NCI-H226 (cell line): ENCODE data around the gene TUT7.
A peak's percentile ranks its signal among the peaks of the same experiment; 100 is the strongest.
"Not testable (repeated sequence)": the region's sequence is repeated elsewhere in the genome, so short reads cannot be mapped to it uniquely, and the experiment has no call there.

Experiments used
- DNase-seq: peaks from one replicate; pipeline ENCODE4 v3.0.0-alpha.2; 2015

TUT7 gene

GRCh38 chr9:86354011-86354817 is at the start of gene TUT7:
TUT7 (minus strand) TSS chr9:86354410; CDS start chr9:86353199, 1,211 bp downstream.
- peak; percentile 95 for DNase-seq

- DNase-seq, result no peak
Observed at GRCh38 chr9:86402591-86402990, 48.4 kb upstream of the TUT7 start.

DNA sequence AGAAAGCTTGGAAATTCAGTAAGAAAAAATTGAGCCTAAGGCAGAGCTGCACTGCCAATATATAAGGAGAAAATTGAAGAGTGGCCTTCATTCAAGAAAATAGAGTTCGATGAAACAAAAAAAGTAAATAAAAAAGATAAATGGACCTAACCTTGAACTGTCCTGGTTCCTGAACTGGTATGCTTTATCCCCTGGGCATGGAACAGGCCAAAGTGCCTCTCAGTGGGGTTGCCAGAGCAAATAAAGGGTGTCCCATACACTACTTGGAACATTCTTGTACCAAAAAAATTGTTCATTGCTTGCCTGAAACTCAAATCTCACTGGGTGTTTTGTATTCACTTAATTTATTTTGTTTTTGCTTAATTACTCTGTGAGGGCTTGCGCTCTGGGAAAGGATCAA is 42.2 kb upstream of the TUT7 start:
- DNase-seq, result no peak

- DNase-seq, result not testable (repeated sequence)
Observed at GRCh38 chr9:86390184-86390583, 36.0 kb upstream of the TUT7 start.

- no peak for DNase-seq
Observed at GRCh38 chr9:86389628-86390027, 35.4 kb upstream of the TUT7 start.

DNA sequence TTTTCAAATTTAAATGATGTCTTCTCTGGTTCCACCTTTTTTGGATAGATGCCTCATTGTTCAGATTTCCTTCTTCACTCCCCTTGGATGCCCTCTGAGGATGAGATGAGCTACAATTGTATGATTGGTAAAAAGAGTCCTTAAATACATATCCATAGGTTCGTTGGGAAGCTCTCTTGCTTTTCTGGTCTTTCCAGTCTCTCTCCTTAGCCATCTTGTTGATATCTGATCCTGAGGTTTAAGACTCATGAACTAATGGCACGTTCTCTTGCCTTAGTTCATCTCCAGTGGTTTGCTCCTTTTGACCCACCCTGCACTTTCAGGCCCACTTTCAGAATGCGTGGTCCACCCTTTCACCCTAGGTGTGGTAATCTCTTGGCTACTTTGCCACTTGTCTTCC is 33.2 kb upstream of the TUT7 start:
- DNase-seq, result no peak

DNA sequence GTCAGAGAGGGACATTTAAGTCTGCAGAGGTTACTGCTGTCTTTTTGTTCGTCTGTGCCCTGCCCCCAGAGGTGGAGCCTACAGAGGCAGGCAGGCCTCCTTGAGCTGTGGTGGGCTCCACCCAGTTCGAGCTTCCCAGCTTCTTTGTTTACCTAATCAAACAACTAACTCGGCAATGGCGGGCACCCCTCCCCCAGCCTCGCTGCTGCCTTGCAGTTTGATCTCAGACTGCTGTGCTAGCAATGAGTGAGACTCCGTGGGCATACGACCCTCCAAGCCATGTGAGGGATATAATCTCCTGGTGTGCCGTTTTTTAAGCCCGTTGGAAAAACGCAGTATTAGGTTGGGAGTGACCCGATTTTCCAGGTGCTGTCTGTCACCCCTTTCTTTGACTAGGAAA is 28.8 kb upstream of the TUT7 start:
- DNase-seq, result not testable (repeated sequence)

DNA sequence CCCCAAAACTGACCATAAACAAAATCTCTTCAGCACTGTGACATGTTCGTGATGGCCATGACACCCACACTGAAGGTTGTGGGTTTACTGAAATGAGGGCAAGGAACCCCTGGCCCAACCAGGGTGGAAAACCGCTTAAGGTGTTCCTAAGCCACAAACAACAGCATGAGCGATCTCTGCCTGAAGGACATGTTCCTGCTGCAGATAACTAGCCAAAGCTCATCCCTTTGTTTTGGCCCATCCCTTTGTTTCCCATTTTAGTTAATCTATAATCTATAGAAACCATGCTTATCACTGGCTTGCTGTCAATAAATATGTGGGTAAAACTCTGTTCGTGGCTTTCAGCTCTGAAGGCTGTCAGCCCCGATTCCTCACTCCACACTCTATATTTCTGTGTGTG is 21.8 kb upstream of the TUT7 start:
- no peak for DNase-seq

GRCh38 chr9:86369810-86370209 is 15.6 kb upstream of the TUT7 start:
- no peak for DNase-seq

DNA sequence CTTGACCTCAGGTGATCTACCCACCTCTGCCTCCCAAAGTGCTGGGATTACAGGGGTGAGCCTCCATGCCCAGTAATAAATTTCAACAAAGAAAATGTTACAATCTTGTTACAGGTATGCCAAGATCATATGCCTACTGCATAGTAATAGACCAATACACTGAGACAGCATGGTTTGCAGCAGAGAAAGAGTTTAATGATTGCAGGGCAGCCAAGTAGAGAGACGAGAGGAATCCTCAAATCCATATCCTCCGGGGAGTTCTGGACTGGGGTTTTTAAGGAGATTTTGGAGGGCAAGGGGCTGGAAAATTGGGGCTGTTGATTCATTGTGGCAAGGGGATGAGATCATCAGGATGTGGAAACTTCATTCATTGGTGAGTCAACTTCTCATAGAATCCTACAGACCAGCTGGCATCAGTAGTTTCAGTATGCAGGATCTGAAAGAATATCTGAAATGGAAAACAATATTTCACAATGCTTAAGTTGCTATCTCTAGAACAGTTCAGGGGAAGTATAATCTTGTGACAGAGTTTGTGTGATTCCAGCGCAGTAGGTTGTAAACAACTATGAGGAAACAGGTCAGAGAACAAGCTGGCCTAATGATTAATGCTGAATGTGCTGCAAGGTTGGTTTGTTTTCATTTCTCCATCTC is 14.8 kb upstream of the TUT7 start:
- DNase-seq, result peak; percentile 84

DNA sequence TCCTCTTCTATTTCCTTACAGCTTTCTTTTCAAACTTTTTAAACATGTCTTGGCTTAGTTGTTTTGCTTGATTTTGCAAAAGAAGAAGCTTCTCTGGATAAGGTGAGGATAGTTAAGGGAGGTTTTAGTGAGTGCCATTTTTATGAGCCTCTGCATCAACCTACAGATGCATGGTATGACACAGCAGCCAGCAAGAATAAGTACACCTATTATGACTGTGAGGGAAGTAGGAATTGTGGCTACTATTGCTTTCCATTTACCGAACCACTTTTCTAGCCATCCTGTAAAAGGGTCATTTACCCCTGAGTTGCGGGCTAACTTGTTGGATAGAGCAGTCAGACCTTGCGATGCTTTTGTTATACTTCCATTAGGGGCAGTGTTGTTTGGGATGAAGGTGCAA is 7.0 kb upstream of the TUT7 start:
- DNase-seq, result no peak

DNA sequence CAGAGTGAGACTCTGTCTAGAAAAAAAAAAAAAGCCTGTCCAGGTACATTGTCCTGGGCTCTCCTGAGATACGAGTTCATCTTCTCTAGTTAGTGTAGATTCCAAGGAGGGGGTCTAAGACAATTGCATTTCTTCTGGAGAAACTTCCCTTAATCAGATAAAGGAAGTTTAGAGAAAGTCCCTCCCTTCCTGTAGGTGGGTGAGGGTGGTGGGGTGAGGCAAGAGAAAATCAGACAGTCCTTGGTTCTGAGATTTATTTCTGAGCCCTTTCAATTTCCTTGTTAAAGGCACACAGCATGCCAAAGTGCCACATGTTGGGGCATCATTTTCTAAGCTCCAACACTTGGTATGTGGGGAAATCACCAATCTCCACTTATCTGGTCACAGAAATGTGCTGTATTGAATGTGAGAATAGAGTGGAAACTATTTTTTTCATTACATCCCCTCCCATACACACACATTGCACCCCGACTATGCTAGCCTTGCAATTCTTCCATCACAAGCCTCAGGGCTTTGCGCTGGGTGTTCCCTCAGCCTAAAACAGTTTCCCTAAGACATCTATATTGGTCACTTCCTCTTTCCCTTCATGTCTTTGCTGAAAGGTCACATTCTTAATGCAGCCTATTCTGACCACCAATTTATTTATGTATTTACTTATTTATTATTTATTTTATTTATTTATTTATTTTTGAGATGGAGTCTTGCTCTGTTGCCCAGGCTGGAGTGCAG is 5.1 kb upstream of the TUT7 start:
- no peak for DNase-seq

- no peak for DNase-seq
Observed at GRCh38 chr9:86356871-86357866, 3.0 kb upstream of the TUT7 start.

DNA sequence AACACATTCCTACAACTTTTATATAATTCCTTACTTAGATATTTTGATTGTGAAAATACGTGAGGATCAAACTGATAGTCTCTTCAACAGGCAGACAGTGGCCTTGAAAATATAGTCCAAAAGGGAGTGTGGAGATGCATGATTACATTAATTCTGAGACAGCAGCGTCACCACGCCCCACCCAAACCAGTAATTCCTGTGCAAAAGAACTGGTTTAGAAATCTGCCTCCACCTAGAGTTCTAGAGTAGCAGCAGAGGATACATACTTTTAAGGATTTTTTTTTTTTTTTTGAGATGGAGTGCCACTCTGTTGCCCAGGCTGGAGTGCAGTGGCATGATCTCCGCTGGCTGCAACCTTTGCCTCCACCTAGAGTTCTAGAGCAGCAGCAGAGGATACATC is 1.6 kb upstream of the TUT7 start:
- DNase-seq, result no peak

GRCh38 chr9:86354818-86355309 is 654 bp upstream of the TUT7 start:
- no peak for DNase-seq

GRCh38 chr9:86353655-86354010 is 577 bp downstream of the TUT7 start:
- no peak for DNase-seq

GRCh38 chr9:86352440-86353077 is 1.7 kb downstream of the TUT7 start:
- no peak for DNase-seq

GRCh38 chr9:86351880-86352279 is 2.3 kb downstream of the TUT7 start:
- DNase-seq, result no peak

- no peak for DNase-seq
Observed at GRCh38 chr9:86350006-86350760, 4.0 kb downstream of the TUT7 start.

DNA sequence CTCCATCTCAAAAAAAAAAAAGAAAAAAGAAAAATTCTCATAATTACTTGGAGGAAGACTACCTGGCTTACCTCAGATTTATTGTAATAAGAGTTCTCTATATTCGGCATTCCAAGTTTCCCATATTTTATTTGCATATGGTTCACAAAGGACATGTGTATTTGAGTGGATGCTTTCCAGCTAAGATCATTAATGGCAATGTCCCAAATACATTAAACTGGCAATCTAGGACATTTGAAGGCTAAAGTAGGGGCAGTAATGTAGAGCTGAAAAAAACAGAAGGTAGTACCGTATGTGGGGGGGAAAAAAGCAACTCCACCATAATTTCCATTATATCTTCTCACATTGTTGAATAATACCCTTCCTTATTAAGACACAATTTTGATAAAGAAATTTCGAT is 4.9 kb downstream of the TUT7 start:
- no peak for DNase-seq

GRCh38 chr9:86347991-86348390 is 6.2 kb downstream of the TUT7 start:
- no peak for DNase-seq
